Measurements from ENCODE around the gene ARHGAP27.
"Not testable (repeated sequence)": the region's sequence is repeated elsewhere in the genome, so short reads cannot be mapped to it uniquely, and the experiment has no call there.

Gene ARHGAP27

DNA sequence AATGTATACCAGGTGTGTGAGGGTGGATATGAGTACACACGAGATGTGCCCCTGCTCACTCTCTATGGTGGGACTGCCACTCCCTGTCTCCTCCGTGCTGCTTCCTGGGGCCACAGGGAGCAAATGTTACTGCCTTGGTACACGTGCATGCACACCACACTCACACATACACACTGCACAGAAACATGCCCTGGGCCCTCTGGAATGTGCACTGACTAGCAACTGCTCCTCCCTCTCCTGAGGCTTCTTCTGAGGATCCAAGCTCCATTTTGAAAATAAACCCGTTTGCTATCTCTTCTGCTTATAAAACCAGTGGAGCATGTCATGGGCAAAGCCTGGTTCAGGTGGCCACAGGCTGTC lies 36.5 kb upstream of the ARHGAP27 start:
- H2BK12ac ChIP-seq (ENCODE audit: low read length in 2 of 2); H4K91ac ChIP-seq (ENCODE audit: low read length); H2BK5ac ChIP-seq (ENCODE audit: low read depth, low read length, poor library complexity, severe bottlenecking); H3K4me1 ChIP-seq (ENCODE audit: control insufficient read depth, insufficient read depth, low read depth, low read length); H3K4ac ChIP-seq (ENCODE audit: low read depth in 1 of 2, low read length in 2 of 2); H2AK5ac ChIP-seq (ENCODE audit: low read length, severe bottlenecking); H3K18ac ChIP-seq (ENCODE audit: low read depth in 1 of 2, low read length in 2 of 2); H2BK15ac ChIP-seq (ENCODE audit: low read depth, poor library complexity, severe bottlenecking); DNase-seq; H3K9ac ChIP-seq (ENCODE audit: low read length); H3K4me2 ChIP-seq (ENCODE audit: low read length, poor library complexity, severe bottlenecking); H2BK120ac ChIP-seq (ENCODE audit: low read depth, low read length); H3K23ac ChIP-seq (ENCODE audit: low read length in 2 of 2); H4K8ac ChIP-seq (ENCODE audit: low read length); H3K14ac ChIP-seq (ENCODE audit: low read length in 2 of 2); H3K27me3 ChIP-seq (ENCODE audit: control insufficient read depth in 1 of 2, insufficient read depth in 1 of 2, low read length in 2 of 2); H3K79me1 ChIP-seq (replicated peaks; ENCODE audit: low read length, poor library complexity, severe bottlenecking); H3K4me3 ChIP-seq (ENCODE audit: insufficient read depth in 1 of 2, low read depth in 1 of 2, low read length in 2 of 2); H3K27ac ChIP-seq (ENCODE audit: low read length, poor library complexity, severe bottlenecking); H2AFZ ChIP-seq (ENCODE audit: low read depth, low read length); H3K9me3 ChIP-seq (ENCODE audit: control insufficient read depth, low read length): not testable (repeated sequence)
- H3K36me3 ChIP-seq (ENCODE audit: control insufficient read depth in 1 of 2, insufficient read depth in 2 of 2, low read depth in 1 of 2, low read length in 2 of 2), result peaks cover 15 to 30% of the 10 kb centered on the region in 2 experiments
- 80% methylated on average over 3 of the region's 4 CpGs for WGBS

DNA sequence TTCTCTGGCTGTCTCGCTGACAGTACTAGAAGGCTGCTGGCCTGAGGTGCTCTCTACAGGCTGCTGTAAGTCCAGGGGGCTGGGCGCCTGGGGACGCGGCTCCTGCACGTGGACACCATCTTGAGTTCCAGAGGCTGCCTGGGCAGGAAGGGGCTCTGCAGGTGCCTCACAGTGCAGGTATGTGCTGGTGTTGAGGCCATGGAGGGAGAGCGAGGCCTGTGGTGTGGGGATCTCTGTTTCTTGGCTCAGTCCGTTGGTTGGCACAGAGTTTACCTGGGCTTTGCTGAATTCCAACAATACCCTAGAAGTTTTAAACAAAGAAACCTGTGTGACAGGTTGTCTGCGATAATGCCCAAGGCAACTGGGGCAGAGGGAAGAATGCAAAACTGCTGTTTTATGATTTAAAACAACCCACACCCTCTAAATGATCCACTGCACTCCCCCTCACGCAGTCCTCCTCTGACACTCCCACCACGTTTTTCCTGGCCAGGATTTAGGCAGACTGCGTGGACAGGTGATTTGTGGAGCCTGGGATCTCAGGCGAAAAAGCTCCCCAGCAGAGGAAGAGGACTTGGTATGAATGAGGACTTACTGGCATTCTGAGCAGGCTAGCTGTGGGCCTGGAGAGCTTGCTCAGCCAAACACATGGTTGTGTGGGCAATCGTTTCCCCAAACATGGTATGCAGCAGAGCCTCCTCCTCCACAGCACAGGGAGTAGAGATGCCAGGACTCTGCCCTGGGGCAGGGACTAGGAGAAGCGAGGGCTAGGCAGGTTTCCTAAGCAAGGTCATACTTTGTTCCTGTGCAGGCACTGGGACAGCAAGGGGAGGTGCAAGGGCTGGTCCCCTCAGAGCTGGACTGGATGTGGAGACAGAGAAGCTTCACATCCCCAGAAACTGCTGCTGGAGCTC lies 35.9 kb upstream of the ARHGAP27 start:
- not testable (repeated sequence) for H2AFZ ChIP-seq (ENCODE audit: low read depth, low read length); H3K4me3 ChIP-seq (ENCODE audit: insufficient read depth in 1 of 2, low read depth in 1 of 2, low read length in 2 of 2); H2BK12ac ChIP-seq (ENCODE audit: low read length in 2 of 2); H3K14ac ChIP-seq (ENCODE audit: low read length in 2 of 2); H2AK5ac ChIP-seq (ENCODE audit: low read length, severe bottlenecking); H3K4me1 ChIP-seq (ENCODE audit: control insufficient read depth, insufficient read depth, low read depth, low read length); H3K27ac ChIP-seq (ENCODE audit: low read length, poor library complexity, severe bottlenecking); H3K18ac ChIP-seq (ENCODE audit: low read depth in 1 of 2, low read length in 2 of 2); H2BK120ac ChIP-seq (ENCODE audit: low read depth, low read length); H3K23ac ChIP-seq (ENCODE audit: low read length in 2 of 2); H3K4ac ChIP-seq (ENCODE audit: low read depth in 1 of 2, low read length in 2 of 2); H2BK15ac ChIP-seq (ENCODE audit: low read depth, poor library complexity, severe bottlenecking); H4K8ac ChIP-seq (ENCODE audit: low read length); DNase-seq; H3K9me3 ChIP-seq (ENCODE audit: control insufficient read depth, low read length); H4K91ac ChIP-seq (ENCODE audit: low read length); H2BK5ac ChIP-seq (ENCODE audit: low read depth, low read length, poor library complexity, severe bottlenecking); H3K79me1 ChIP-seq (replicated peaks; ENCODE audit: low read length, poor library complexity, severe bottlenecking); H3K27me3 ChIP-seq (ENCODE audit: control insufficient read depth in 1 of 2, insufficient read depth in 1 of 2, low read length in 2 of 2); H3K9ac ChIP-seq (ENCODE audit: low read length); H3K4me2 ChIP-seq (ENCODE audit: low read length, poor library complexity, severe bottlenecking)
- peaks cover 15 to 30% of the 10 kb centered on the region in 2 experiments for H3K36me3 ChIP-seq (ENCODE audit: control insufficient read depth in 1 of 2, insufficient read depth in 2 of 2, low read depth in 1 of 2, low read length in 2 of 2)
- WGBS, result 100% methylated on average over 2 of the region's 14 CpGs

DNA sequence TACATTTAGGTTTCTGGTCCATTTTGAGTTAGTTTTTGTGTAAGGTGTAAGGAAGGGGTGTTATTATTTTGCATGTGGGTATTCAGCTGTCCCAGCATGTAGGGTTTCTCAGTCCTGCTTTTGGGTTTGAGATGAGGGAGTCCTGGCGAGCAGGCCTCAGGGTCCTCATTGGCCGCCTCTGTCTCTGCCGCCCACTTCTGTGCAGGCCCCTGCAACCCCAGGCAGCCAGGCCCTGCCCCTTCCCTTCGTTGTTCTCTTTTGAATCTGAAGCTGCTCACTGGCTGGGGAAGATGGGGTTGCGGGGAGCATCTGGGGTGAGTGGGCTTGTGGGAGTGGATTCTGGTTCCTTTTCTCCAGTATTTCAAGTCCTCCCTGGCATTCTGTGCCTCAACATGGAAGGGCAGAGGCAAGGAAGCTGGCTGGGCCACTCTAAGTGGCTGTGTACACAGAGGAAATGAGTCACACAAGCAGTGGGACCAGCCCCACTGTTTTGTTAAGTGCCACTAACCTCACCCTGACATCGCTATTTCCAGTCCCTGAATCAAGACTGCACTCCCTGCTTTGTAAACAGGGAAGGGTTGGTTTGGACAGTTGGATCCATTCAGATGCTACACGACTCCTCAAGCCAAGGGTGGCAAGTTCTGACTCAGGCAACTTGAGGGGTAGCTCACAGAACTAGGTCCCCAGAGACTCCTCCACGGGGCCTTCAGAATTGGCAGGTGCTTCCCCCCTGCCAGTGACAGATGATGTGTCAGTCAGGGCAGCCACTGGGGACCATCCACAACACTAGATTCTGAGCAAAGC lies 29.1 kb upstream of the ARHGAP27 start:
- not testable (repeated sequence) for H2BK5ac ChIP-seq (ENCODE audit: low read depth, low read length, poor library complexity, severe bottlenecking); H4K91ac ChIP-seq (ENCODE audit: low read length); H2AK5ac ChIP-seq (ENCODE audit: low read length, severe bottlenecking); H3K4me2 ChIP-seq (ENCODE audit: low read length, poor library complexity, severe bottlenecking); H3K79me1 ChIP-seq (replicated peaks; ENCODE audit: low read length, poor library complexity, severe bottlenecking); H2AFZ ChIP-seq (ENCODE audit: low read depth, low read length); H2BK120ac ChIP-seq (ENCODE audit: low read depth, low read length); H3K14ac ChIP-seq (ENCODE audit: low read length in 2 of 2); H3K9ac ChIP-seq (ENCODE audit: low read length); H3K18ac ChIP-seq (ENCODE audit: low read depth in 1 of 2, low read length in 2 of 2); H3K27me3 ChIP-seq (ENCODE audit: control insufficient read depth in 1 of 2, insufficient read depth in 1 of 2, low read length in 2 of 2); H4K8ac ChIP-seq (ENCODE audit: low read length); H3K23ac ChIP-seq (ENCODE audit: low read length in 2 of 2); H3K4me1 ChIP-seq (ENCODE audit: control insufficient read depth, insufficient read depth, low read depth, low read length); H3K4ac ChIP-seq (ENCODE audit: low read depth in 1 of 2, low read length in 2 of 2); H2BK15ac ChIP-seq (ENCODE audit: low read depth, poor library complexity, severe bottlenecking); H3K4me3 ChIP-seq (ENCODE audit: insufficient read depth in 1 of 2, low read depth in 1 of 2, low read length in 2 of 2); H2BK12ac ChIP-seq (ENCODE audit: low read length in 2 of 2); H3K9me3 ChIP-seq (ENCODE audit: control insufficient read depth, low read length); H3K27ac ChIP-seq (ENCODE audit: low read length, poor library complexity, severe bottlenecking)
- WGBS, result 0% methylated on average over 1 of the region's 8 CpGs
- DNase-seq, result peak; percentile 89
- peaks cover 0 to 12% of the 10 kb centered on the region in 2 experiments for H3K36me3 ChIP-seq (ENCODE audit: control insufficient read depth in 1 of 2, insufficient read depth in 2 of 2, low read depth in 1 of 2, low read length in 2 of 2)

DNA sequence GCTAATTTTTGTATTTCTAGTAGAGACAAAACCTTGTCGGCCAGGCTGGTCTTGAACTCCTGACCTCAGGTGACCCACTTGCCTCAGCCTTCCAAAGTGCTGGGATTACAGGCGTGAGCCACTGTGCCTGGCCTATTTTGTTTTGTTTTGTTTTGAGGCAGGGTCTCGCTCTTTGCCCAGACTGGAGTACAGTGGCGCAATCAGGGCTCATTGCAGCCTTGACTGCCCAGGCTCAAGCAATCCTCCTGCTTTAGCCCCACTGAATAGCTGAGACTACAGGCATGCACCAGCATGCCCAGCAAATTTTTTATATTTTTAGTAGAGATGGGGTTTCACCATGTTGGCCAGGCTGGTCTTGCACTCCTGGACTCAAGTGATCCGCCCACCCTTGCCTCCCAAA lies 27.8 kb upstream of the ARHGAP27 start:
- H2AK5ac ChIP-seq (ENCODE audit: low read length, severe bottlenecking); H2BK5ac ChIP-seq (ENCODE audit: low read depth, low read length, poor library complexity, severe bottlenecking); H3K23ac ChIP-seq (ENCODE audit: low read length in 2 of 2); DNase-seq; H4K91ac ChIP-seq (ENCODE audit: low read length); H3K9me3 ChIP-seq (ENCODE audit: control insufficient read depth, low read length); H3K14ac ChIP-seq (ENCODE audit: low read length in 2 of 2); H3K4me3 ChIP-seq (ENCODE audit: insufficient read depth in 1 of 2, low read depth in 1 of 2, low read length in 2 of 2); H3K27ac ChIP-seq (ENCODE audit: low read length, poor library complexity, severe bottlenecking); H3K79me1 ChIP-seq (replicated peaks; ENCODE audit: low read length, poor library complexity, severe bottlenecking); H3K4ac ChIP-seq (ENCODE audit: low read depth in 1 of 2, low read length in 2 of 2); H4K8ac ChIP-seq (ENCODE audit: low read length); H2BK120ac ChIP-seq (ENCODE audit: low read depth, low read length); H2BK12ac ChIP-seq (ENCODE audit: low read length in 2 of 2); H3K4me2 ChIP-seq (ENCODE audit: low read length, poor library complexity, severe bottlenecking); H3K4me1 ChIP-seq (ENCODE audit: control insufficient read depth, insufficient read depth, low read depth, low read length); H3K27me3 ChIP-seq (ENCODE audit: control insufficient read depth in 1 of 2, insufficient read depth in 1 of 2, low read length in 2 of 2); H2AFZ ChIP-seq (ENCODE audit: low read depth, low read length); H3K9ac ChIP-seq (ENCODE audit: low read length); H2BK15ac ChIP-seq (ENCODE audit: low read depth, poor library complexity, severe bottlenecking): not testable (repeated sequence)
- H3K36me3 ChIP-seq (ENCODE audit: control insufficient read depth in 1 of 2, insufficient read depth in 2 of 2, low read depth in 1 of 2, low read length in 2 of 2), result peaks cover 9 to 21% of the 10 kb centered on the region in 2 experiments
- WGBS, result 100% methylated on average over 3 of the region's 5 CpGs
- peak overlapping the region in 1 of 2 experiments; percentile 11 for H3K18ac ChIP-seq (ENCODE audit: low read depth in 1 of 2, low read length in 2 of 2)

All from mesenchymal stem cell (in vitro differentiated cells and primary cell).